Activated CD4-positive, CD25-positive, alpha-beta regulatory T cell treated with anti-CD3 and anti-CD28 coated beads, Interleukin-2, amount 50 U/mL, for 24 hours (primary cell): Measurements from ENCODE around the gene SOX13.
A peak's percentile ranks its signal among the peaks of the same experiment; 100 is the strongest.
"Not testable (repeated sequence)": the region's sequence is repeated elsewhere in the genome, so short reads cannot be mapped to it uniquely, and the experiment has no call there.

Experiments used
- ATAC-seq, 2 donors: fragments of 150-1000 bp; cut with Tn5 transposase; one replicate each; pipeline ENCODE4 v1.10.0; 2021; ENCODE audit warnings: mild to moderate bottlenecking in 1 of 2, moderate library complexity in 1 of 2

SOX13 gene

GRCh38 chr1:204087893-204088528 lies 15.1 kb downstream of the SOX13 start:
- ATAC-seq, result no peak

- no peak for ATAC-seq
Observed at GRCh38 chr1:204088596-204088995, 15.7 kb downstream of the SOX13 start.

- ATAC-seq, result no peak
Observed at GRCh38 chr1:204089044-204089751, 16.3 kb downstream of the SOX13 start.

GRCh38 chr1:204090132-204090531 lies 17.2 kb downstream of the SOX13 start:
- not testable (repeated sequence) for ATAC-seq

- ATAC-seq, result no peak
Observed at GRCh38 chr1:204091066-204091465, 18.2 kb downstream of the SOX13 start.

GRCh38 chr1:204091787-204092312 lies 18.9 kb downstream of the SOX13 start:
- no peak for ATAC-seq

DNA sequence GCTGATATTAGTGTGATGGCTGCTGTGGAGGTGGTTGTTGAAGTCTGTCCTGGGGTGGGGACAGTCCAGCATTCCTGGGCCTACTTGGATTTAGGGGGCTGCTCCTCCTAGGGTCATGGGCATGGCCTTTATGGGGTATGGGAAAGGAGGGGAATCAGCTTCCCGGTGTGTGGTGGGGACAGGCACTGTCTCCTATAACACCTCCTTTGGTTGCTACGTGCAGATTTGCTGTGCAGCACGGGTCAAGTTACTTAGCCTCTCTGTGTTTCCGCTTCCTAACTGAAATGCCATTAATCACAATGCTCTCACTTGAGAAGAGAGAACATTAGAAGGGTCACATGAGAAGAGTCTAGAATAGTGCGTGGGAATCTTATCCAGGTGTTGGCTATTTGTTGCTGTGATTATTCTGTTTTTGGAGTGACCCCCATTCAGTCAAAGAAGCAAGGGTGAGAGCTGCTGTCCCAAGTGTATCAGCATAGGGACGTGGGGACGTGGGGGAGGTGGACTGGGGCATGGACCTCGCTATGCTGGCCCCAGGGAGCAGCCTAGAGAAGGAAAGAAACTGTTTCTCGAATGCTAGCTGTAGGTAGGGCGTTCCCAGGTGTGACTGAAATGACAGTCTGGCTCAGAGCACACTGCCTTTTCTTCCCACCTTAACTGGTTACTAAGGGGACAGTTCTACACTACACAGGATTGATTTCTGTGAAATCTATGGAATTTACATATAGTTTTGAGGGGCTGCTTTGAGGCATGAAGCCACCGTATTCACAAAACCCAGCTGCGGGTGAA lies 19.9 kb downstream of the SOX13 start:
- no peak for ATAC-seq

DNA sequence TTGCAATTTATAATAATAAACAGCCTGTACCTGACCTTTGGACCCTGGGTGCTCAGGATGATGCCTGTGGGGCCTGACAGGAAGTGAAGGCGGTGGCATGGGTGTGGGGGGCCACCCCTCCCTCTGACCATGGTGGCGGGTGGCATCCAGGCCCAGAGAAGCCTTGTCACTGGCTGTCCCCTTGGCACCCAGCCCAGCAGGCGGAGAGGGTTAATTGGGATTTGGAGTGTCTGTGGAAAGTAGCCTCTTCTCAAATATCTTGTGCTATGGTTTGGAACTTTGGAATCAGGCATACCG lies 20.5 kb downstream of the SOX13 start:
- no peak for ATAC-seq

DNA sequence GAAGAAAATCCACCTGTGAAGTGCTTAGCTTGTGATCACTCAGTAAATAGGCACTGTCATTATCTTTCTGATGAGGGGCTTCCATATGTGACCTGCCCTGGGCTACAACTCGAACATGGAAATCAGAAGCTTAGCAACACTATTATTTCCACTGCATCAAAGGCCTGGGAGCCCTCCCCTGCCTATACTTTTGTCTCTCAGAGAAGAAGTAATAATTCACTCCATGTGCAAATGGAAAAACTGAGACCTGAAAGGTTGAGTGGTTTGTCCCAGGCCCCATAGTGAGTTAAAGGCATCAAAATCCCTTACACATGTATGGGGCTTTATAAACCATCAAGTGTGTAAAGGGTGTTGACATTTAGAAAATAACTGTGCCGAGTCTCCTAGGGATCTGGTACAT lies 20.9 kb downstream of the SOX13 start:
- no peak for ATAC-seq

DNA sequence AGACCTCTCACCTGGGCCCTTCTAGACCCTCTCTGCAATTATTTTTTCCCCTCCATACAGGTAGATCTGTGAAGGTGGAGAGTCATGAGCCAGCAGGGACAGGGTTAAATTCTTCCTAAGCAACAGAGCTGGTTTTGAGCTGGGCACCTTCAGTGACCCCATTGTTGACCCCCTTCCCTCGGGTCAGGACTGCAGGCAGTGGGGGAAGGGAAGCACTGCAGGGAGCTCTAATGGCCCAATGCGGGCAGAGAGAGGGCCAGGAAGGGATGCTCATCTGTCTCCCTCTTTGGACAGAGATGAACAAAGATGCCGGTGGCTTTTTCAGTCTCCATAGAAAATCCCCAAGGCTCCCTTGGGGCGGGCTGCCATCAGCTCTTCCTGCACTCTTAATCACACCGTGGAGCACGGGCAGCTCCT lies 21.4 kb downstream of the SOX13 start:
- no peak for ATAC-seq

DNA sequence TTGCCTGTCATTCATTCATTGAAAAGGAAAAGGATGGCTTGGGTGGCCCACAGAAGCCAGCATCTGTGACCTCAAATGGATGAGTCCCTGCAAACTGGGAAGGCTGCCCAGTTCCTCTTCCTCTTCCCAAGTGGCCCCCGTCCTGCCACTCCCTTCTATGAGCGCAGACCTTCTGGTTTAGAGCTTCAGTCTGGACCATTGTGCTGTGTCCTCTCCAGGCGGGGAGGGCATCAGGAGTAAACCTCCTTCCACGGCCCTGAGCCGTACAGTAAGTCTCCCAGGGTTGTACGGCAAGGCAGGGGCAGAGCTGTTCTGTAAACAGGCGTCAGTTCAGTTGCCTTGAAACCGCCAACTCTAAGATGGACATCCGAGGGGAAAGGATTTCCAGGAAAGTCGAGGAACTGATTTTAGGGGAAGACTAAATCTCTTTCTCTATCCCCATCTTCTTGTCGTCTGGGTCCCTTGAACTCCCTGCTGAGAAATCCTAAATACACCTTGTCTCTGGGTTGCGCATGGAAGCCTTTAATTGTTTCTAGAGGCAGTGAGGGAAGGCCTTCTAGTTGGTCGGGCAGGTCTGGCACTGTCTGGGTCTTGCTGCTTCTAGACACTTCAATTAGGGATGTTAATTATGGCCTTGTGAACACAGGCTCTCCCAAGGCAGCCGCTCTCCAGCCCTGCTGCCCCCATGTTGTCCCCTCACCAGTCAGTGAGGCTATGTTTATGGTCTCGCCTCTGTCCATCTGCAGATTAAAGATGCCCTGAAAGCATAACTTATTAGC lies 22.1 kb downstream of the SOX13 start:
- no peak for ATAC-seq

DNA sequence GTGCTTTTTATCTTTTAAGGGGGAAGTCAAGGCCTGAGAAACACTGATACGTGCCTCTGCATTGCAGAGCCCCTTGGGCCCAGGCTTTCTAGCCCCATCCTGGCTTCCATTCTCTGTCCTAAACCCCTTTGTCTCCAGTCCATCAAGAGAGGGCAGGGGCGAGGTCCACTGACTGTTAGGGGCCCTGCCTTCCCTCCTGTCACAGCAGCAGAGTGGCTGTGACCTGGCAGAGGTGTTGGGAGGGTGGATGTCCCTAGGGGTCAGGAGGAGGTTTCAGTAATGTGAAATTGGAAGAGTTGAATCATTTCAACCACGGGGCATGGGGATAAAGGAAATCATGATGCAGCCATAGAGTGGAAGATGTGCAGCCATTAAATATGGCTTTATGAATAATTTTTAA lies 24.0 kb downstream of the SOX13 start:
- no peak for ATAC-seq

GRCh38 chr1:204098683-204099082 lies 25.8 kb downstream of the SOX13 start:
- no peak for ATAC-seq

GRCh38 chr1:204099754-204100153 lies 26.8 kb downstream of the SOX13 start:
- ATAC-seq, result not testable (repeated sequence)

DNA sequence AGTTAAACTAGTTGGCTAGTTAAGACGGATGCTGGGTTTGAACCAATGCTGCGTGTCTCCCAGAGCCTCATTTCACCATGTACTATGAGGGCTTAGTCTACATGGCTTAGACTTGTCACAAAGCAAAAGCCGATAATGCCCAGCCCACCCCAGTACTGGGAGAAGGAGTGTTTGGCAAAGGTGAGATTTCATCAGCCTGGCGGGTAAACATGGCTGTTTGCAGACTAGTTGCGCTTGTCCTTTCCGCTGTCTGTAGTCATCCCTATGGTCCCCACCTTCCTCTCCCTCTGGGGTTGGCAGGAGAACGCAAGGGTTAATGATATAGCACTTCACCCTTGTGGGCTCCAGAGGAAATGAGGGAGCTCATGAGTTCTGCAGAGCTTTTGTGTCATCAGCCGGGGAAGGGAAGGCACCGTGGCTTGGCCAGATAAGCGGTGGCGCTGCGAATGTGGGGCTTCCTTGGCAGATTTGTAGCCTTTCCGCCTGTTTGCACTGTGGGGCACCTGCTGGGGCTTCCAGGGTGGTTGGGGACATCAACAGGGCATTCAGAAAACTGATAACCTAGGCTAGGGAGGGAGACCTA lies 29.2 kb downstream of the SOX13 start:
- ATAC-seq, result no peak

DNA sequence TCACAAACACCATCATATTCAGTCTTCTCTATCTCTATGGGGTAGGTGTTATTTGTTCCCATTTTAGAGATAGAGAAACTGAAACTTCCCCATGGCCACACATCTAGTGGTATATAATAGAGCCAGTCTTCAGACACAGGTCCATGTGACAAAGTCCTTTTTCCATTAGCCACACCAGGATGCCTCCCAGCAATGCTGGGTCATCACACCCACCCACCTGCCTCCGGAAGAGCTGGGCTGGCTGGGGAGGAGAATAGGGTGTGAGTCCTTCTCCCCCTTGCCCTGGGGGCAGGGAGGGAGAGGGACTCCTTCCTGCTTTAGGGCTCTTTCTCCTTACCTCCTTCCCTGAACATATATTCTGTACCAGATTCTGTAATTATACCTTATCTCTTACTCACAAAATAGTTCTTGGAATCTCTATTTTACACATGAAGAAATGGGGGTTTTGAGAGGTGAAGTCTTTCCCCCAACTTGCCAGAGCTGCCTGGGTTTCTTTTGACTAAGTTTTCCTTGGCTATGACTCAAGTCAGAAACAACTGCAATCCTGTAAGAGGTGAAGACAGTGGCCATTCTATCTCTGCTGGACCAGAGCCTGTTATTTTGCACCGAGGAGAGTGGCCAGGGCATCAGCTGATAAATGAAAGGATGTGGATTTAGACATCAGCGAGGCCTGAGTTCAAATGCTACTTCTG lies 30.0 kb downstream of the SOX13 start:
- no peak for ATAC-seq

GRCh38 chr1:204103431-204103741 lies 30.5 kb downstream of the SOX13 start:
- no peak for ATAC-seq

GRCh38 chr1:204104331-204105130 lies 31.6 kb downstream of the SOX13 start:
- ATAC-seq, result peak in 1 of 2 donors; percentile 45

- no peak for ATAC-seq
Observed at GRCh38 chr1:204105131-204105515, 32.2 kb downstream of the SOX13 start.

DNA sequence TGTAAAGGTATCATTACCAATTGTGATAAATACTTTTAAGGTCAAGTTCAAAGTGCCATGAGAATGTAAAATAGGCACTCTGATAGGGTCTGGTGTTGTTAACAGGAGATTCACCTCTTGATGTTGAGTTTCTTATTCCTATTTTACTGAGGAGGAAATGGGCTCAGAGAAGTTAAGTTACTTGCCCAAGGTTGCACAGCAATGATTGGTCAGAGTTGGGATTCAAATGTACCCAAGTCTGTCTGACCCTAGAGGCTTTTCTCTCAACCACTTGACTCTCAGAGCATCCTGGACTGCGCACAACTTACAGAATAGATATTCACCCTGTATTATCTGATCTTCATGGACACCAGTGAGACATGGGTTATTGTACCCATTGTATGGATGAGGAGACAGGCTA lies 33.9 kb downstream of the SOX13 start:
- no peak for ATAC-seq

DNA sequence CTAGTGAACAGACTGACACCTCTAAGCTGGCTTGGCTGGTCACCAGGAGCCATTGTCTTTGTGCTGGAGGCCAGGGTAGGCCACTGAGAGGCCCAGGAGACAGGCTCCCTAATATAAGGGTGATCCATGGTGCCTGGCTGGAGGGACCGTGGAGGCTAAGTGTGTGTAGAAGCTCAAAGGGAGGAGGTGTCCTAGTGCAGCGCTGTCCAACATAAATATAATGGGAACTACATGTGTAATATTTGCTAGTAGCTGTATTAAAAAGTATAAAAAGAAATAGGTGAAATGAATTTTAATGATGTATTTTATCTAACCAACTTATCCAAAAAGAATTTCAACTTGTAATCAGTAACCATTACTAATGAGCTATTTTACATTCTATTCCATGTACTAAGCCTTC lies 35.0 kb downstream of the SOX13 start:
- ATAC-seq, result no peak
